NT2/D1 (cell line): ENCODE results near the gene PSTPIP2.

ENCODE experiments used
- DNase-seq: peaks from one replicate; pipeline ENCODE4 v3.0.0-alpha.2; 2011; ENCODE audit warnings: low read depth, low spot score
- H3K27me3 ChIP-seq: 2 replicates; pipeline ENCODE4 v1.6.0; 2011; ENCODE audit warnings: mild to moderate bottlenecking; ENCODE audit not compliant: insufficient read length, insufficient read depth
- H3K36me3 ChIP-seq: 2 replicates; pipeline ENCODE4 v1.6.1; 2011; ENCODE audit warnings: mild to moderate bottlenecking, low read length, mixed read lengths; ENCODE audit not compliant: insufficient read depth, insufficient read length
- H3K4me1 ChIP-seq: 2 replicates; pipeline ENCODE4 v1.5.1; 2011; ENCODE audit not compliant: insufficient read depth, insufficient read length
- H3K4me3 ChIP-seq: 2 replicates; pipeline ENCODE4 v1.5.1; 2011; ENCODE audit warnings: low read depth; ENCODE audit not compliant: insufficient read length
- H3K9ac ChIP-seq: 2 replicates; pipeline ENCODE4 v1.6.0; 2011; ENCODE audit warnings: low read depth; ENCODE audit not compliant: insufficient read length
- H3K9me3 ChIP-seq: 2 replicates; pipeline ENCODE4 v1.5.1; 2011; ENCODE audit warnings: mild to moderate bottlenecking, low read length; ENCODE audit not compliant: insufficient read depth
- SUZ12 ChIP-seq: IDR thresholded peaks from 2 replicates; pipeline ENCODE4 v1.6.1; 2011; ENCODE audit not compliant: insufficient read length, insufficient read depth; ENCODE audit errors: extremely low read depth
- YY1 ChIP-seq: IDR thresholded peaks from 2 replicates; pipeline ENCODE4 v1.6.1; 2011; ENCODE audit not compliant: insufficient read length, insufficient read depth
- ZNF274 ChIP-seq: IDR thresholded peaks from 2 replicates; pipeline ENCODE4 v1.6.1; 2011; ENCODE audit warnings: mild to moderate bottlenecking, low read depth, low read length

The PSTPIP2 gene

DNA sequence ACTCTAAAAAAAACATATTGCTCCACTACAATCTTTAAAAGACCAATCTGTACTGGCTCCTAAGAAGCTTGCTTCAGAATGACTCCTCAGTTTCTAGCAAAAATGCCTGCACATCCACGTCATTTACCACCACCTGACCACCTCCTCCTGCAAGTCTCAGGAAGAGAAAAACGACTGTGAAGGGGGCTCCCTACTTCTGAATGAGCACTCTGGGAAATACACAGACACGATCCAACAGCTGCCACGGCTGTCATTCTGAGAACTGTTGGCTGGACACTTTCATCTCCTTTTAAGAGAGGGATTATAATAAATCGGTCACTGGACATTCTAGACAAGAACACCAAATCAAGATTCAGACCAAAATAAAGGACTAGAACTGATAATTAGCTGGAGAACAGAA is 126.4 kb downstream of the PSTPIP2 start:
- Histone ChIP-seq H3K9ac (no peak overlapping the region), H3K4me1 (no peaks in the 10 kb centered on the region), H3K4me3 (no peak overlapping the region), H3K9me3 (no peaks in the 10 kb centered on the region), H3K36me3 (peaks cover 59% of the 10 kb centered on the region), H3K27me3 (no peaks in the 10 kb centered on the region)
- TF ChIP-seq ZNF274, result no peak
- TF ChIP-seq SUZ12, result no peak
- no peak for TF ChIP-seq YY1
- DNase-seq, result no peak

DNA sequence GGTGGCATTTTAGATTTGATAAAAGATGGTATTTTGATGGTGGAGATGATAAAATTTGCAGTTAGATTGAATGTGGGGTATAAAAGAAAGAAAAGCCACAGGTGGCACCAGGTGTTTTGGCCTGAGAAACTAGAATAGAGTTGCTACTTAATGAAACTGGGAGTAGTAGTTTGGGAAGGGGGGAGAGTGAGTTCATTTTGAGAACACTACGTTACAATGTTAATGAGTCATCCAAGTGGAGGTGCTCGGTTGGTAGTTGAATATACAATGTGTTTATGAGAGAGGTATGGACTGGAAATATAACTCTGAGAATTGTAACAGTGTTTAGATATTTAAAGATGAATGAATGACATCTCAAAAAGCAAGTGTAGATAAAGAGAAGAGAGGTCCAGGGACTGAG is 131.3 kb downstream of the PSTPIP2 start:
- no peaks in the 10 kb centered on the region for H3K27me3 ChIP-seq
- no peak for DNase-seq
- no peaks in the 10 kb centered on the region for H3K9me3 ChIP-seq
- H3K4me3 ChIP-seq, result no peak overlapping the region
- no peaks in the 10 kb centered on the region for H3K4me1 ChIP-seq
- peaks cover 33% of the 10 kb centered on the region for H3K36me3 ChIP-seq
- TF ChIP-seq YY1, result no peak
- TF ChIP-seq ZNF274, result no peak
- TF ChIP-seq SUZ12, result no peak
- no peak overlapping the region for H3K9ac ChIP-seq

DNA sequence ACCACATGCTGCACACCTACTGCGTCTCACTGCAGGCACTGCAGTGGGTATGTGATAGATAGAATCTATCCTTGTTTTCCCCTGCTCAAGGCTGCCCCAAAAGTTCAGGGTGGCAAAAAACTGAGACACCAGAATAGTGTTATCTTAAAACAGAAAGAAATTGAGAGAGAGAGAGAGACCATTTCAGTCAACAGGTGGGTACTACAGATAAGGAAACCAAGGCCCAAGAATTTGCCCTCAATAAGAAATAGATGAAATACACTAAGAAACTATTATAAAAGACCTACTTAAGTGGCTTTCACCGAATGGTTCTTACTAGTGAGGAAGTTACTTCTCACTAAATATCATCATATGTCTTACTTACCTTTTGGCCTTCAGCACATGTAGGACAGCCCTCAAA is 132.8 kb downstream of the PSTPIP2 start:
- peaks cover 34% of the 10 kb centered on the region for H3K36me3 ChIP-seq
- TF ChIP-seq SUZ12, result no peak
- TF ChIP-seq ZNF274, result no peak
- no peak for TF ChIP-seq YY1
- no peak overlapping the region for H3K9ac ChIP-seq
- DNase-seq, result no peak
- H3K9me3 ChIP-seq, result no peaks in the 10 kb centered on the region
- H3K4me1 ChIP-seq, result no peaks in the 10 kb centered on the region
- no peak overlapping the region for H3K4me3 ChIP-seq
- H3K27me3 ChIP-seq, result no peaks in the 10 kb centered on the region

- Histone ChIP-seq H3K9ac (no peak overlapping the region), H3K4me3 (no peak overlapping the region), H3K9me3 (no peaks in the 10 kb centered on the region), H3K36me3 (peaks cover 29% of the 10 kb centered on the region), H3K27me3 (no peaks in the 10 kb centered on the region), H3K4me1 (no peaks in the 10 kb centered on the region)
- DNase-seq, result no peak
- TF ChIP-seq SUZ12 (no peak), YY1 (no peak), ZNF274 (no peak)
Measured at GRCh38 chr18:45938488-45938935, 133.5 kb downstream of the PSTPIP2 start.

DNA sequence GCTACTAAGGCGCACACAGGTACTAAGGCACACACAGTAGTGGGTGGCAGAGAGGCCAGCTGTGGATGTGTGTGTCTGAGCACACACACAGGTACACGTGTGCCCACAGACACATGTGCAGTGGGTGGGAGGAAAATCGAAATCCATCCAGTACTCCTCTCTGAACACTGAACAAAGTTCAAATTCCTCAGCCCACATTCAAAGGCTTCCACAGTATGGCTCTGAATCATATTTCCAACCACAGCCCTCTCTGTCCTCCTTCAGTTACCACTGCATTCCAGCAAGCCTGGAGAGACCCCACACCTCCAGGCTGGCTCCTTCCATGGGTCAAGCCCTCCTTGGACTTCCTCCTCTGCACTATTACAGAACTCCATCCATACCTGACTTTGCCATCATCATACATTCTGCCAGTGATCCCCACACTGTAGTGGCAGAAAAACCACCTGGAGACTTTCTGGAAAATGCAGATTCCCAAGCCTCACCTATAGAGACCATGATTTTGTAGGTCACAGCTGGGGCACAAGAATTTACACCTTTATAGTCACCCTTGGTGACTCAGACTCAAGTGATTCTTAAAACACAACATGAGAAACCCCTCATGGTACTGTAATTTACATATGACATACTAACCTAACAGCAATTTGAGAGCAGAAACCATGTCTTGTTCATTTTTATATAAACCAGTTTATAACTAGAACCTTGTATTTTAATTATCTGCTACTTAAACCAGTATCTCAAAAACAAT is 136.3 kb downstream of the PSTPIP2 start:
- no peaks in the 10 kb centered on the region for H3K4me1 ChIP-seq
- no peak overlapping the region for H3K4me3 ChIP-seq
- H3K9me3 ChIP-seq, result no peaks in the 10 kb centered on the region
- H3K27me3 ChIP-seq, result no peaks in the 10 kb centered on the region
- DNase-seq, result no peak
- H3K36me3 ChIP-seq, result peaks cover 18% of the 10 kb centered on the region
- TF ChIP-seq SUZ12 (no peak), YY1 (no peak), ZNF274 (no peak)
- H3K9ac ChIP-seq, result no peak overlapping the region
